Progenitor cell of endocrine pancreas (in vitro differentiated cells): ENCODE data around the gene LYAR. TPM values are rescaled to one million over a fixed set of nuclear protein-coding genes. Genes with fewer than 3 reads are reported as not detected.

Source experiments
- DNase-seq: peaks from one replicate; pipeline ENCODE4 v3.0.0; 2021; ENCODE audit warnings: low spot score; ENCODE audit not compliant: unreplicated experiment
- H3K27ac Mint-ChIP-seq: 2 replicates; pipeline ENCODE4 v1.8.0; 2021; ENCODE audit warnings: mild to moderate bottlenecking, moderate library complexity, mixed read lengths
- H3K27me3 Mint-ChIP-seq: 2 replicates; pipeline ENCODE4 v1.8.0; 2021; ENCODE audit warnings: mixed read lengths
- H3K36me3 Mint-ChIP-seq: 2 replicates; pipeline ENCODE4 v1.8.0; 2022; ENCODE audit warnings: mixed read lengths; ENCODE audit not compliant: insufficient read depth
- H3K4me1 Mint-ChIP-seq: 2 replicates; pipeline ENCODE4 v1.8.0; 2021; ENCODE audit warnings: low read depth, mixed read lengths
- H3K4me3 Mint-ChIP-seq: 2 replicates; pipeline ENCODE4 v1.8.0; 2021; ENCODE audit warnings: low read depth, mild to moderate bottlenecking, moderate library complexity, mixed read lengths
- H3K9me3 Mint-ChIP-seq: 2 replicates; pipeline ENCODE4 v1.8.0; 2021; ENCODE audit warnings: low read depth, mixed read lengths
- CTCF ChIP-seq: fragments of 200-600 bp; sonication (generic); IDR thresholded peaks from one replicate; pipeline ENCODE4 v1.5.0; 2021; ENCODE audit warnings: antibody characterized with exemption, mild to moderate bottlenecking; ENCODE audit not compliant: unreplicated experiment
- total RNA-seq: library from RNA; stranded (reverse); gene quantifications from 2 replicates; pipeline ENCODE4 v1.2.1, GENCODE V29; 2021

LYAR gene
- total RNA-seq, 1 donor from 2014 or later = 18.7 TPM

DNA sequence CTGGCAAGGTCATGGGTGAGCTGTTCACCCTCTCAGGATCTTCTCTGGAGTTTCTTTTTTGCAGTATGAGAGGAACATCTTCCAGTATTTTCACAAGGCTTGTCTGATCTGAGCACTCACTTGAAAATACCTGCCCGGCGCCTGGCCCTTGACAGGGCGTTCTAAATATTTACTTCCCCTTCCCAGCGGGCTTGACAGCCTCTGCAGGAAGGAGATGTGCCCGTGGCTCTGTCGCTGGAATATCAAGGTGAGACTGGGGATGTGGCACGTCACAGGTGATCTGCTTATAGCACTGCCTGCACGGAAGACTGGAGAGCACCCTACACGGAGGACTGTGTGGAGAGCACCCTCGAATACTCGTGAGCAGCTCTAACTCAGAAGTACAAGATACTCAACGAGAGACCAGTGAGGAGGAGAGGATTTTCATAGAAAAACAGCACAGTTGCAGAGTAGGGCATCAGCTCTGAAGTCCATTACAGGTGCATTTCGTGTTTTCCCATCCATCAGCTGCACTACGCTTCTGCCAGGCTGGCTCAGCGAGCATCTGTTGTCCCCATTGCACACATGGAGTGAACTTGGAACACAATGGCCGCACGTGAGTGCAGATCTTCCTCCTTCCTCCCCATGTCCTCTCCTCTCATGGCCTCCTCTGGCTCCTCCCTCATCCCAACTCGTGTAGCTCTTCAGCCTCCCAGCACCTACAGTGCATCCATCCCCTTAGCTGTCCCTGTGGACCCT lies 32.2 kb upstream of the LYAR start:
- Mint-ChIP-seq H3K4me1 (peaks cover 5% of the 10 kb centered on the region), H3K27me3 (no peaks in the 10 kb centered on the region), H3K4me3 (no peak overlapping the region), H3K27ac (no peak overlapping the region), H3K9me3 (no peaks in the 10 kb centered on the region), H3K36me3 (peaks cover 11% of the 10 kb centered on the region)
- DNase-seq = no peak
- TF ChIP-seq CTCF = no peak

DNA sequence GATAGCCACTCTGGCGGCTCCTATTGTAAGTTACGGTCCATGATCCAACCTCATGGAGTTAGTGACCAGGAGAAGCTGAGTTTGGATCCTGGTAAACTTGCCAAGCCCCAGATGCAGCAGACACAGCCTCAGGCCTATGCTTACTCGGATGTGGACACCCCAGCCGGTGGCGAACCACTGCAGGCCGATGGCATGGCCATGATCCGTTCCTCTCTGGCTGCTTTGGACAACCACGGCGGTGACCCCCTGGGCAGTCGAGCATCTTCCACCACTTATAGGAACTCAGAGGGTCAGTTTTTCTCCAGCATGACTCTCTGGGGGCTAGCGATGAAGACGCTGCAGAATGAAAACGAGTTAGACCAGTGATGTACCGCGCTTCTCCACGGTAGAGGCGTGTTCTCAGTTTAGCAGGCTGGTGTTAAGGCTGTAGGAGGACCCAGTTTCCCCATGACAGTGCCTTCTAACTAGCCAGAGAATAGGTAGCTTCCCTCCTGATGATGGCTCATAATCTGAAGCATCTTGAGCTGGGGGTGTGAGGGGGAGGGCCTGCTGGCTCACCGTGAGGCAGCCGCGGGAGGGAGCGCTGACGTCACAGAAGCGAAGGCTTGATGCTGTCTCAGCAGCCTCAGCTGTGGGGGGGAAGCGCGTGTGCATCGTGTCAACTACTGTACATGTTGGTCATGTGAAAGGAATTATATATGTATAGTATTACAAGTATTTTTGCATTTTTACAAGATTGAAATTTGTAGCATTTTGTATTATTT lies 31.2 kb upstream of the LYAR start:
- H3K27ac Mint-ChIP-seq = no peak overlapping the region
- TF ChIP-seq CTCF = no peak
- H3K27me3 Mint-ChIP-seq = no peaks in the 10 kb centered on the region
- no peaks in the 10 kb centered on the region for H3K9me3 Mint-ChIP-seq
- DNase-seq = no peak
- peaks cover 11% of the 10 kb centered on the region for H3K36me3 Mint-ChIP-seq
- no peak overlapping the region for H3K4me3 Mint-ChIP-seq
- peaks cover 5% of the 10 kb centered on the region for H3K4me1 Mint-ChIP-seq

DNA sequence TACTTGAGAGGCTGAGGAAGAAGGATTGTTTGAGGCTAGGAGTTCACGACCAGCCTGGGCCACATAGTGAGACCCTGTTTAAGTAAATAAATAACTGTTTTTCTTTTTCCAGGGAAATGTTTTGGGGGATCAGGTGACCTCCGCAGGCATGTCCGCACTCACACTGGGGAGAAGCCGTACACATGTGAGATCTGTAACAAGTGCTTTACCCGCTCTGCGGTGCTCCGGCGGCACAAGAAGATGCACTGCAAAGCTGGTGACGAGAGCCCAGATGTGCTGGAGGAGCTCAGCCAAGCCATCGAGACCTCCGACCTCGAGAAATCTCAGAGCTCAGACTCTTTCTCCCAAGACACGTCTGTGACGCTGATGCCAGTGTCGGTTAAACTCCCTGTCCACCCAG lies 30.6 kb upstream of the LYAR start:
- H3K4me1 Mint-ChIP-seq = peaks cover 5% of the 10 kb centered on the region
- H3K27me3 Mint-ChIP-seq = no peaks in the 10 kb centered on the region
- H3K36me3 Mint-ChIP-seq = peaks cover 11% of the 10 kb centered on the region
- H3K4me3 Mint-ChIP-seq = no peak overlapping the region
- H3K9me3 Mint-ChIP-seq = no peaks in the 10 kb centered on the region
- H3K27ac Mint-ChIP-seq = no peak overlapping the region
- DNase-seq = no peak
- no peak for TF ChIP-seq CTCF

DNA sequence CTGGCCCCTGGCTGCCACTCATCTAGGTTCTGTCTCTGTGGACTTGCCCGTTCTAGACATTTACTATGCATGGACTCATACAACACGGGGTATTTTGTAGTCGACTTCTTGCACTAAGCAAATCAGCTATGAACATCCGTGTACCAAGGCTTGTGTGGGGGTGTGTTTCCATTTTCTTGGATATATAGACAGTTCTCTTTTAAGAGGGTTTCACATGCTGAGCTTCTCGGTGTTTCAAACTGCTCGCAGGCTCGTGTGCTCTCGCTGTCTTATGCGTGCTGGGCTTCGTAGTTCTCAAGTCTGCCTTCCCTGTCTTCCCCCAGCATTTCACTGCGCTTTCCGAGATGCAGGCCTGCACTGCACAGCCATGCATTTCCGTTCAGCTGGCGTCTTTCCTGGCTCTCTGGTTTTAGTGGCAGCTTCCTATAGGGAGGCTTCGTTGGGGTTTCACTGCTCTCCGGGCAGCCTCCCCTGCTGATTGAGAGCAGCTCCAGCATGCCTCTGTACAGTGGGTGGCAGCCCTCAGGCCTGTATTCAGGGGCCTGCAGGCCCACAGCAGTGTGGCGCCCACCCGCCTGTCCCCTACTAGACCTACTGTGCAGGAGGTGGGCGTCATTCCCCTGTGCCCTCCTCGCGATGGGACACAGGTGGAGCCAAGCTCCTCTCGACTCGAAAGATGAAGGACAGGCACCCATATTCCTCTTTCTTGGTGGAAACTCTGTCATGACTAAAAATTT lies 27.7 kb upstream of the LYAR start:
- Mint-ChIP-seq H3K27me3 (no peaks in the 10 kb centered on the region), H3K36me3 (peaks cover 8% of the 10 kb centered on the region), H3K4me1 (no peaks in the 10 kb centered on the region), H3K4me3 (no peak overlapping the region), H3K9me3 (no peaks in the 10 kb centered on the region), H3K27ac (no peak overlapping the region)
- no peak for DNase-seq
- TF ChIP-seq CTCF = no peak

DNA sequence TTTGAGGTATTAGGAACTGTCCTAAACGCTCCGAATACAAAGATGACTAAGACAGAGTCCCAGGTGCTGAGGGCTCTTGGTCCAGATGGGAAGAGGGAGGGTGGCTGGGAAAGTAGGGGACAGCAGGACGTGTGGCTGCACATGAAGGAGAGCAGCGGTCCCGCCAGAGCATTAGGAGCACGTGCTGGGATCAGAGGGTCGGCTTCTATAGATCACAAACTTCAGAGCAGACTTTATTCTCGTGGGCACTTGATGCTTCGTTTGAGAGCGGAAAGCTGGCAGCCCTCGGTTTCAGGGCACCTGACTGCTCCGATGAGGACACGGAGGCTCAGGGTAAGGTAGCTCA lies 26.2 kb upstream of the LYAR start:
- Mint-ChIP-seq H3K27me3 (no peaks in the 10 kb centered on the region), H3K4me3 (no peak overlapping the region), H3K27ac (no peak overlapping the region), H3K9me3 (no peaks in the 10 kb centered on the region), H3K36me3 (peaks cover 2% of the 10 kb centered on the region), H3K4me1 (no peaks in the 10 kb centered on the region)
- no peak for TF ChIP-seq CTCF
- no peak for DNase-seq
